Stimulated activated CD4-positive, alpha-beta T cell treated with anti-CD3 and anti-CD28 coated beads, Interleukin-1b, Interleukin-23, amount 100 ng/mL, for 4 hours (primary cell): ENCODE data around the gene NRAP.

Experiments used
- DNase-seq, 2 donors: peaks; one replicate each; pipeline ENCODE4 v3.0.0-alpha.2; 2020; ENCODE audit warnings: low read depth in 2 of 2

NRAP gene

GRCh38 chr10:113605268-113605978, 58.4 kb downstream of the NRAP start:
- no peak for DNase-seq

GRCh38 chr10:113604572-113604971, 59.3 kb downstream of the NRAP start:
- no peak for DNase-seq

- no peak for DNase-seq
Observed at GRCh38 chr10:113603057-113603777, 60.6 kb downstream of the NRAP start.

DNA sequence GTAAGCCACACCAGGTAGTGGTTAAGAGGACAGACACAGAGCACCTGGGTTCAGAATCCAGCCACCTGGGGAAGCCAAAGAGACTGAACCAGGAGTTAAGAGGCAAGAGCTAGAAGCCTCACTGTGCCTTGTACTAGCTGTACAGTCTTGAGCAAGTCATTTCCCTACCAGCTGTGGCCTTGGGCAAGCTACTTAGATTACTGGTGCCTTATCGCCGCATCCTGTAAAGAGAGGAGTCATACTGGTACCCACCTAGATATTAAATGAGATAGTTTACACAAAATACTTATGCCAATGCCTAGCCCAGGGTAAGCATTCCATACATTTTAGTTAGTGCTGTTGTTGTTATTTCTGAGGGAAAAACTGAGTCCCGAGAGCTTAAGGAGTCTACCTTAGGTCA, 63.3 kb downstream of the NRAP start:
- DNase-seq: no peak

- DNase-seq: no peak
Observed at GRCh38 chr10:113594652-113595051, 69.2 kb downstream of the NRAP start.

DNA sequence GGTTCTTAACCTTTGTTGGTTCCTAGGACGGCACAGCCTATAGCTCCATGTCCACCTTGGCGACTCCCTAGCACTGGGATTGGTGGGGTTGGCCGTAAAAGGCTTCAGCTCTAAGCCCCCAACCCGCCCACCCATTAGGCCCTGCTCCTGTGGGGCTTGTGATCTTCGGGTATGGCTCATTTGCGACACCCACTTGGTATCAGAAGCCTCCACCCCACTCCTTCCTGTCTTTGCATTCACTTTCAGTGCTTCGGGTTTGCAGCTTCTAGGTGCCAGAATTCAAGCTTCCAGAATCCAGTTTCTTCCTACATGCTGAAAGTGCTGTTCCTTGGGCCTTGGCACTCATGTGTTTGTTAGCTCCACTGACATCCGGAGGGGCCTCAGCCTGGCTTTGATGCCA, 71.5 kb downstream of the NRAP start:
- DNase-seq: no peak

DNA sequence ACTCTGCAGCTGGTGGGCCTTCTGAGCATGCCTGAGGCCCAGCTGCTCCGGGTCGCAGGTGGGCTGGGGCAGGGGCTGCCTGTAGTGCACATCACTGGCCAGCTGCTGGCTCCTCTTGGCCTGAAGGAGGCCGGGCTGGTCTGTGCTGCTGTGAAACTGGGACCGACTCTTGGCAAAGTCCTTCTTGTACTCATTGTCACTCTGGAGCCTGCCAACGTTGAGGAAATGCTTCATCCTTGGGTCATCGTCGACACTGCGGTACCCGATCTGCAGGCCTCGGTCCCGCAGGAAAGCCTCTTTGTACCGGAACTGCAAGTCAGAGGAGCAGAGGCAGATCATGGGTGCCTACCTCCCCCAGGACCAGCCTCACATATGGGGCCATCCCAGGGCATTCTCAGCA, 73.3 kb downstream of the NRAP start:
- no peak for DNase-seq

GRCh38 chr10:113589201-113589770, 74.6 kb downstream of the NRAP start:
- no peak for DNase-seq

DNA sequence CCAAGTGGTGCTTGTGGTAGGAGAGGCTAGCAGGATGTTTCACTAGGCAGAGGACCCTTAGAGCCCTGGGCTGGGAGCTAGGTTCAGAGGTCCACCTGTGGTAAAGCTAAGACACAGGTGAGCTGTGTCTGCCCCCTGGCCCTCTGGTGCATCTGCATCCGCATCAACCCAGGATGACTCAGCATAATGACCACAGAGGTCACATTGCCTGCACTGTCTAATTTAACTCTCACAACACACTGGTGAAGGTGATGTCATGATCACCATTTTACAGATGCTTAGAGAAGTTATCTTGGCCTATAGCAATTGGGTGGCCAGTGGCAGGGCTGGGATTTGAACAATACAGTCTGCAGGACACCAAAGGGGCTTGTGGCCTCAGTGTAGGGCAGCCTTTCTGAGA, 77.9 kb downstream of the NRAP start:
- no peak for DNase-seq

DNA sequence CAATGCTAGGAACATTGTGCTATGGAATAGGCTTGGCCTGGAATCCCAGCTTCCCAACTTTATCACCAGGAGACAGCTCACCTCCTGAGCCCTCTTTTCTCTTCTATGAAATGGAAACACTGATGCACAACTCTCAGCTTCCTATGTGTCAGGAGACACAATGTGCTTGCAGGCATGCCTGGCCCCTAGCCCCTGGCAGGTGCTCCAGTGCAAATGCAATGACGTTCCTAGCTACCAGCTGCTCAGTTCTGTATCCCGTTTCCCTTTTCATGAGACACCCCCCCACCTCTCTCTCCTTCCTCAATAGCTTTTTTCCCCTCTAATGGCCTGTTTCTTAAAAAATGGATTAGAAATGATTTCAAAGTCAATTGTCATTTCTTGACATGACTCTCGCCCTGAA, 80.3 kb downstream of the NRAP start:
- DNase-seq: no peak

DNA sequence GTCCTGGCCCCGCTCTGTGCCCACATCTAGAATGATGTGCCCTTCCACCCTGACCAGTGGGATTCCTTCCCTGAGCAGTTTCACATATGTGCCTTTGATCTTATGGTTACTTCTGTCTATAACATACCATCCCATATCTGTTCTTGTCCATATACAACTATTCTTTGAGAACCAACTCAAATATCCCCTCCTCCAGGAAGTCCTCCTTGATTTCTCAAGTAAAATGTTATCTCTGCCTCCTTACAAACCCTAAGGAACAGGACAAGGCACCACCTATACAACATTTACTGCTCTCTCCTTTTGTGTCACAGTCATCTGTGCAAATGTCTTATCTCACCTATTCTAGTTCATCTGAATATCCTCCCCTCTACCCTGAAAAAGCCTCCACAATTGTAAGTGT, 82.7 kb downstream of the NRAP start:
- no peak for DNase-seq

DNA sequence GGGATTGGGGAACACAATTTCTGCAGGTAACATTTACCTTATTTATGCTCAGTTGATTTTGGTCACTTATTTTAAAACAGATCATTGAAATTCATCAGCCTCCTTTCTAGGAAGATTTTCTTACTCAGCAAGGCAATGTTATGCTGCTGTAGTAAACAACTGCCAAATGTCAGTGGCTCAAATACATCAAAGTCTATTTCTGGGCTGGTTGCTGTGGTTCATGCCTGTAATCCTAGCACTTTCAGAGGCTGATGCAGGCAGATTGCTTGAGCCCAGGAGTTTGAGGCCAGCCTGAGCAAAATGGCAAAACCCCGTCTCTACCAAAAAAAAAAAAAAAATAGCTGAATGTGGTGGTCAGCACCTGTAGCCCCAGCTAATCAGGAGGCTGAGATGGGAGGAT, 85.1 kb downstream of the NRAP start:
- no peak for DNase-seq

DNA sequence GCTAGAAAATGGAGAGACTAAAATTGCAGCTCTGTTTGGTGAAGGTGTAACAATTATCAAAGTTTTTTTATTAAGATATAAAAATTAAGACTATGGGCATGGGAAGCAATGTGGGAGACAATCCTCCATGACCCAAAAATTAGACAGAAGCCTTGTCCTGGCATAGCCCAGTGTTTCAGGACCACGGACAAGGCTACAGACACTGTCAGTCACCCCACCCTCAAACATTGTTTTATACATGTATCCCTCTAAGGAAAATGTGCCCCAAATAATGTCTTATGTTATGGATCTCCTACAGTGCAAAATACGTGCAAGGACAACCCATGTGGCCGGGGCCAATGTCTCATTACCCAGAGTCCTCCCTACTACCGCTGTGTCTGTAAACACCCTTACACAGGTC, 87.0 kb downstream of the NRAP start:
- DNase-seq: no peak

GRCh38 chr10:113573368-113573767, 90.5 kb downstream of the NRAP start:
- no peak for DNase-seq

- DNase-seq: no peak
Observed at GRCh38 chr10:113572520-113573290, 91.1 kb downstream of the NRAP start.

DNA sequence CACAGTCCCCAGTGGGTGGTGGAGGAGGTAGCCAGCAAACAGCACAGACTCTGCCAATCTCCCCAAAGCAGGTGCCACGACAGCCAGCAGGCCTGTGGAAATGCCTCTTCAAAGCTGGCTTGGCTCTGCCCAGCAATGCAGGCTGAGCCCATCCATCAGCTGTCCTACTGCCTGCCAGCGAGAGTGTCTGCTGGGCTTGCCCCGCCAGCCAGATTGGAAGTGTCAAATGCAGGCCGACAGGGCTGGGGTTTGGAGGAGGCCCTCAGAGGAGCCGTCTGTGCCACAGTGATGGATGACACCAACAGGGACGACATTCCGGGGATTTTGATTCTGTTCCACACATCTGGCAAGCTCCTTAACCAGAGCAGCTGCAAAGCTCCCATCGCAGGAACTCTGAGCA, 94.3 kb downstream of the NRAP start:
- no peak for DNase-seq

- DNase-seq: no peak
Observed at GRCh38 chr10:113566888-113567287, 97.0 kb downstream of the NRAP start.

DNA sequence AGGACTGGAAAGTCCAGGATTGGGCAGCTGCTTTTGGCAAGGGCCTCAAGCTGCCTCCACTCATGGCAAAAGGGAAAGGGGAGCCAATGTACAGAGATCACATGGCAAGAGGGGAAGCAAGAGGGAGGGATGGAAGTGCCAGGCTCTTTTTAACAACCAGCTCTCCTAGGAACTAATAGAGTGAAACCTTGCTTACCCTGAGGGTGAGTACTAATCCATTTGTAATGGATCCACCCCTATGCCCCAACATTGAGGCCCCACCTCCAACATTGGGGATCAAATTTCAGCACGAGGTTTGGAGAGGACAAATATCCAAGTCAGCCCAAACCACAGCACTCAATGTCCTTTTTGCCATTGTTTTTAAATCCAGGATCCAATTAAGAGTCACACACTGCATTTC, 98.5 kb downstream of the NRAP start:
- DNase-seq: no peak

DNA sequence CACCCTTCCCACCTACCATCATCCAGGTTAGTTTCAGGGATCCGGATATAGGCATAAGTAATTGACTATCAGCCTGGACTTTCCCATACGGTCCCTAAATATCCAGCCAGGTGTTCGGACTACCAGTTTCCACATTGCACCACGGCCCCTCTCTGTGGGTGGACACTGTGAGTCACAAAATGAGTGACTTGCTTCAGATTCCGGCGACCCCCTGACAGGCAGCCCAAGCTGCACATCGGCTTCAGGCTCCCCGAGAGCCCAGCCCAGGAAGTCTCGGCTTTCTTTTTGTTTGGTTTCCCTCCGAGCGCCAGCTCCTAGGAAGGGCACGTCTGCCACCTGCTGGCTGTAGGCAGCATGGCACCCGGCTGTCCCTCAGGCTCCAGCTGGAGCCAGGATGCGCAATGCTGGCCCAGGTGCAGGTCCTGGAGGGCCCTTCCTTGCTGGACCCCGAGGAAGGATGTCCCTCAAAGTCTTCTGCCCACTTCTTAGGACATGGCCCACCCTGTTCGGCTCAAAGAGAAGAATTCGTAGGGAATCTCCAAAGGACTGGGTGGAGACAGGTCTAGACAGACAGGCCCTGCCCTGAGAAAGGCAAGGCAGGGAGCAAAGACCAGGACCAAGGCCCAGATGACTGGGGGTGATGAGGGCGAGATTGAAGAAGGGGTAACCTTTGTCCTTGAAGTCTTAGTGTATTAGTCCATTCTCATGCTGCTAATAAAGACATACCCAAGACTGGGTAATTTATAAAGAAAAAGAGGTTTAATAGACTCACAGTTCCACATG, 100.3 kb downstream of the NRAP start:
- DNase-seq: peak; percentile 38 to 58

- no peak for DNase-seq
Observed at GRCh38 chr10:113562704-113563103, 101.1 kb downstream of the NRAP start.

DNA sequence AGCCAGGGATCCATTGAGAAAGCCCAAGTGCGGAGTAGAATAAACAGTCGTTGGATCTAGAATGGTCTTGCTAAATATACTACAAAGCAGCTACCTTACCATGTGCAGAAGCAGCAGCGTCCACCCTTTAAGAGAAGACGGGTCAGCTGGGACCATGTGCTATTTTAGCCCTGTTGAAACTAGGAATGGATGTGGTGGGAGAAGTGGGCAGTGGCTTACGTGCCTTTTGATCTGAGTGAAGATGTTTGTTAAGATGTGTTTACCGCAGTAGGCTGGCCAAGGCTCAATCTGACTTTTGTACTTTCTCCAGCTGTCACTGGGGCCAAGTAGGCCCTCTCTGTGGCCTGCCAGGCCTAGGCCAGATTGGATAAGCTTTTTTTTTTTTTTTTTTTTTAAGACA, 101.8 kb downstream of the NRAP start:
- no peak for DNase-seq

- no peak for DNase-seq
Observed at GRCh38 chr10:113561214-113561613, 102.6 kb downstream of the NRAP start.
